Stimulated activated effector memory CD8-positive, alpha-beta T cell treated with anti-CD3 and anti-CD28 coated beads, Interleukin-12 subunit alpha, Interleukin-12 subunit beta, amount 100 ng/mL, for 72 hours (primary cell): ENCODE data around the gene NECAB3.
"Not testable (repeated sequence)": the region's sequence is repeated elsewhere in the genome, so short reads cannot be mapped to it uniquely, and the experiment has no call there.

Source experiments
- ATAC-seq: fragments of 150-1000 bp; cut with Tn5 transposase; 2 replicates; pipeline ENCODE4 v1.10.0; 2021
- DNase-seq, 2 donors: peaks; one replicate each; pipeline ENCODE4 v3.0.0; 2021 to 2022; ENCODE audit warnings: low spot score in 2 of 2
- H3K27ac Mint-ChIP-seq: one replicate; pipeline ENCODE4 v1.8.0; 2022; ENCODE audit warnings: mild to moderate bottlenecking, mixed read lengths
- H3K36me3 Mint-ChIP-seq: one replicate; pipeline ENCODE4 v1.8.0; 2022; ENCODE audit warnings: mild to moderate bottlenecking, mixed read lengths
- H3K4me1 Mint-ChIP-seq: one replicate; pipeline ENCODE4 v1.8.0; 2022; ENCODE audit warnings: mixed read lengths
- H3K4me3 Mint-ChIP-seq: one replicate; pipeline ENCODE4 v1.8.0; 2022; ENCODE audit warnings: mild to moderate bottlenecking, mixed read lengths
- H3K9me3 Mint-ChIP-seq: one replicate; pipeline ENCODE4 v1.8.0; 2022; ENCODE audit warnings: mixed read lengths

NECAB3 gene

GRCh38 chr20:33644313-33645071 lies 29.7 kb downstream of the NECAB3 start:
- Mint-ChIP-seq H3K4me3 (no peak overlapping the region), H3K36me3 (peaks cover 40% of the 10 kb centered on the region), H3K9me3 (no peaks in the 10 kb centered on the region), H3K4me1 (peaks cover 21% of the 10 kb centered on the region), H3K27ac (no peak overlapping the region)
- ATAC-seq (no peak), DNase-seq (no peak)

GRCh38 chr20:33640287-33640686 lies 33.9 kb downstream of the NECAB3 start:
- Mint-ChIP-seq H3K4me1 (no peaks in the 10 kb centered on the region), H3K27ac (no peak overlapping the region), H3K4me3 (no peak overlapping the region), H3K9me3 (no peaks in the 10 kb centered on the region), H3K36me3 (peaks cover 68% of the 10 kb centered on the region)
- ATAC-seq, result no peak
- no peak for DNase-seq

- Mint-ChIP-seq H3K4me3 (no peak overlapping the region), H3K9me3 (no peaks in the 10 kb centered on the region), H3K27ac (no peak overlapping the region), H3K4me1 (peaks cover 5% of the 10 kb centered on the region), H3K36me3 (peaks cover 74% of the 10 kb centered on the region)
- ATAC-seq (no peak), DNase-seq (no peak)
Measured at GRCh38 chr20:33636776-33637175, 37.5 kb downstream of the NECAB3 start.

- ATAC-seq (no peak), DNase-seq (no peak)
- no peak overlapping the region for H3K27ac Mint-ChIP-seq
- no peaks in the 10 kb centered on the region for H3K9me3 Mint-ChIP-seq
- H3K4me1 Mint-ChIP-seq, result peaks cover 7% of the 10 kb centered on the region
- H3K4me3 Mint-ChIP-seq, result no peak overlapping the region
- peaks cover 69% of the 10 kb centered on the region for H3K36me3 Mint-ChIP-seq
Measured at GRCh38 chr20:33635341-33635740, 38.9 kb downstream of the NECAB3 start.

GRCh38 chr20:33631910-33632309 lies 42.3 kb downstream of the NECAB3 start:
- ATAC-seq, H3K9me3 Mint-ChIP-seq, H3K4me3 Mint-ChIP-seq, DNase-seq: not testable (repeated sequence)
- Mint-ChIP-seq H3K27ac (peak overlapping the region; percentile 29), H3K36me3 (peaks cover 67% of the 10 kb centered on the region), H3K4me1 (peaks cover 16% of the 10 kb centered on the region)

GRCh38 chr20:33630507-33630906 lies 43.7 kb downstream of the NECAB3 start:
- Mint-ChIP-seq H3K27ac (peak overlapping the region; percentile 65), H3K36me3 (peaks cover 59% of the 10 kb centered on the region), H3K4me3 (no peak overlapping the region), H3K9me3 (no peaks in the 10 kb centered on the region), H3K4me1 (peaks cover 22% of the 10 kb centered on the region)
- no peak for DNase-seq
- no peak for ATAC-seq

GRCh38 chr20:33629979-33630378 lies 44.2 kb downstream of the NECAB3 start:
- H3K4me1 Mint-ChIP-seq, result peaks cover 27% of the 10 kb centered on the region
- ATAC-seq, result no peak
- peak overlapping the region; percentile 65 for H3K27ac Mint-ChIP-seq
- no peak for DNase-seq
- no peaks in the 10 kb centered on the region for H3K9me3 Mint-ChIP-seq
- H3K36me3 Mint-ChIP-seq, result peaks cover 59% of the 10 kb centered on the region
- H3K4me3 Mint-ChIP-seq, result no peak overlapping the region

GRCh38 chr20:33629533-33629932 lies 44.7 kb downstream of the NECAB3 start:
- ATAC-seq (no peak), DNase-seq (no peak)
- Mint-ChIP-seq H3K9me3 (no peaks in the 10 kb centered on the region), H3K4me3 (no peak overlapping the region), H3K27ac (peak overlapping the region; percentile 65), H3K36me3 (peaks cover 59% of the 10 kb centered on the region), H3K4me1 (peaks cover 31% of the 10 kb centered on the region)

GRCh38 chr20:33627577-33628216 lies 46.5 kb downstream of the NECAB3 start:
- DNase-seq (no peak), ATAC-seq (peak; percentile 57)
- Mint-ChIP-seq H3K27ac (no peak overlapping the region), H3K36me3 (peaks cover 64% of the 10 kb centered on the region), H3K4me1 (peaks cover 45% of the 10 kb centered on the region), H3K9me3 (no peaks in the 10 kb centered on the region), H3K4me3 (no peak overlapping the region)

GRCh38 chr20:33626190-33626589 lies 48.0 kb downstream of the NECAB3 start:
- no peak overlapping the region for H3K4me3 Mint-ChIP-seq
- no peaks in the 10 kb centered on the region for H3K9me3 Mint-ChIP-seq
- no peak for ATAC-seq
- peaks cover 46% of the 10 kb centered on the region for H3K4me1 Mint-ChIP-seq
- H3K27ac Mint-ChIP-seq, result peak overlapping the region; percentile 60
- peaks cover 63% of the 10 kb centered on the region for H3K36me3 Mint-ChIP-seq
- DNase-seq, result no peak

GRCh38 chr20:33624399-33624798 lies 49.8 kb downstream of the NECAB3 start:
- Mint-ChIP-seq H3K9me3 (no peaks in the 10 kb centered on the region), H3K4me3 (peak overlapping the region; percentile 16), H3K4me1 (peaks cover 39% of the 10 kb centered on the region), H3K36me3 (peaks cover 61% of the 10 kb centered on the region), H3K27ac (peak overlapping the region; percentile 60)
- peak; percentile 78 for ATAC-seq
- DNase-seq, result no peak

GRCh38 chr20:33622705-33623365 lies 51.4 kb downstream of the NECAB3 start:
- peaks cover 63% of the 10 kb centered on the region for H3K36me3 Mint-ChIP-seq

GRCh38 chr20:33621717-33622400 lies 52.4 kb downstream of the NECAB3 start:
- no peak overlapping the region for H3K27ac Mint-ChIP-seq
- no peaks in the 10 kb centered on the region for H3K9me3 Mint-ChIP-seq
- peaks cover 40% of the 10 kb centered on the region for H3K4me1 Mint-ChIP-seq
- no peak for DNase-seq
- H3K4me3 Mint-ChIP-seq, result no peak overlapping the region
- ATAC-seq, result no peak
- peaks cover 63% of the 10 kb centered on the region for H3K36me3 Mint-ChIP-seq

More at GRCh38 chr20:33622705-33623365, 51.4 kb downstream of the NECAB3 start:
- no peak overlapping the region for H3K27ac Mint-ChIP-seq
- ATAC-seq, result no peak
- no peaks in the 10 kb centered on the region for H3K9me3 Mint-ChIP-seq
- H3K4me1 Mint-ChIP-seq, result peaks cover 41% of the 10 kb centered on the region
- no peak for DNase-seq
- H3K4me3 Mint-ChIP-seq, result no peak overlapping the region

- no peaks in the 10 kb centered on the region for H3K9me3 Mint-ChIP-seq
- ATAC-seq, result no peak
- no peaks in the 10 kb centered on the region for H3K4me1 Mint-ChIP-seq
Measured at GRCh38 chr20:33612001-33612400, 62.2 kb downstream of the NECAB3 start.

GRCh38 chr20:33611106-33611505 lies 63.1 kb downstream of the NECAB3 start:
- H3K9me3 Mint-ChIP-seq, result no peaks in the 10 kb centered on the region
- H3K4me1 Mint-ChIP-seq, result peaks cover 7% of the 10 kb centered on the region
- H3K36me3 Mint-ChIP-seq, result peaks cover 39% of the 10 kb centered on the region
- H3K4me3 Mint-ChIP-seq, result no peak overlapping the region
- ATAC-seq (no peak), DNase-seq (no peak)
- H3K27ac Mint-ChIP-seq, result no peak overlapping the region

More at GRCh38 chr20:33612001-33612400, 62.2 kb downstream of the NECAB3 start:
- DNase-seq, result no peak
- no peak overlapping the region for H3K27ac Mint-ChIP-seq
- H3K4me3 Mint-ChIP-seq, result no peak overlapping the region
- peaks cover 39% of the 10 kb centered on the region for H3K36me3 Mint-ChIP-seq
